K562 (cell line): ENCODE data around the gene TTC39A. TPM values are rescaled to one million over a fixed set of nuclear protein-coding genes. Genes with fewer than 3 reads are reported as not detected.

ENCODE experiments used
- ATAC-seq: fragments of 200-7000 bp; cut with Tn5 transposase; 3 replicates; pipeline ENCODE4 v1.9.1; 2020; ENCODE audit warnings: moderate library complexity
- BruUV-seq: library from RNA; stranded (reverse); fragments of 400-500 nt; replicated peaks from 2 replicates; lab custom pipeline; 2021; lab: Mats Ljungman, UMichigan
- CTCF ChIA-PET: fragments of 300-600 bp; formaldehyde crosslinking; extraction: SDS; loops from one replicate; lab custom pipeline; 2021; ENCODE audit warnings: low intra/inter-chr PET ratio; lab: Yijun Ruan, JAX
- POLR2A ChIA-PET: fragments of 300-600, 350-650 bp; sonication (Branson Sonifier 250); formaldehyde crosslinking; extraction: SDS; loops from one replicate; lab custom pipeline; 2021; ENCODE audit warnings: antibody characterized with exemption, inconsistent platforms; lab: Yijun Ruan, JAX
- DNase-seq, 4 experiments: peaks; one replicate each; pipeline versions ENCODE4 v3.0.0 to v3.0.0-alpha.2; 2011 to 2018; ENCODE audit warnings: low spot score in 3 of 4, mixed read lengths in 3 of 4; ENCODE audit errors: extremely low read depth in 1 of 4
- FAIRE-seq: peaks from 2 replicates; lab custom pipeline; 2011; peaks lifted over from hg19 to GRCh38; lab: Jason Lieb, UNC
- H2AFZ ChIP-seq: 2 replicates; pipeline ENCODE4 v1.6.0; 2011; ENCODE audit warnings: low read depth, low read length, control low read depth, inconsistent platforms
- H3K27ac ChIP-seq: fragments of 200-600 bp; 3 replicates; pipeline ENCODE4 v1.8.0; 2011; ENCODE audit warnings: low read depth, mild to moderate bottlenecking, control low read depth, inconsistent platforms, low read length, moderate library complexity, mixed read lengths; ENCODE audit errors: extremely low read depth
- H3K27me3 ChIP-seq, 2 experiments: fragments of 300-600 bp in 1 of 2; 2 replicates in 1 of 2; 3 replicates in 1 of 2; pipeline versions ENCODE4 v1.6.0 to v1.8.0; 2011; ENCODE audit warnings: inconsistent platforms in 2 of 2, low read length in 2 of 2, mild to moderate bottlenecking in 1 of 2, mixed read lengths in 1 of 2, moderate library complexity in 1 of 2; ENCODE audit not compliant: control insufficient read depth in 2 of 2, insufficient read depth in 2 of 2
- H3K36me3 ChIP-seq: fragments of 300-600 bp; 3 replicates; pipeline ENCODE4 v1.8.0; 2011; ENCODE audit warnings: mild to moderate bottlenecking, low read length, inconsistent platforms; ENCODE audit not compliant: control insufficient read depth, insufficient read depth
- H3K4me1 ChIP-seq, 2 experiments: fragments of 200-600 bp in 1 of 2; replicated peaks in 1 of 2; 2 replicates in 1 of 2; 3 replicates in 1 of 2; pipeline versions ENCODE4 v1.5.1 to v1.8.0; 2011; ENCODE audit warnings: inconsistent platforms in 2 of 2, low read length in 2 of 2, mild to moderate bottlenecking in 1 of 2, mixed read lengths in 1 of 2, moderate library complexity in 1 of 2; ENCODE audit not compliant: control insufficient read depth in 2 of 2, insufficient read depth in 2 of 2
- H3K4me2 ChIP-seq: 2 replicates; pipeline ENCODE4 v1.6.1; 2011; ENCODE audit warnings: low read length, control low read depth, inconsistent platforms, mixed read lengths; ENCODE audit not compliant: insufficient read depth
- H3K4me3 ChIP-seq: fragments of 200-600 bp; sonication (generic), shearing (Covaris generic); 2 replicates; pipeline ENCODE4 v1.5.1; 2016; ENCODE audit warnings: control low read depth, inconsistent platforms
- H3K79me2 ChIP-seq: fragments of 200-600 bp; 3 replicates; pipeline ENCODE4 v1.8.0; 2011; ENCODE audit warnings: low read length, inconsistent platforms; ENCODE audit not compliant: control insufficient read depth, insufficient read depth
- H3K9ac ChIP-seq, 2 experiments: 2 replicates each; pipeline versions ENCODE4 v1.6.0 to v1.6.1; 2011; ENCODE audit warnings: low read depth in 2 of 2, low read length in 2 of 2, control low read depth in 1 of 2, inconsistent platforms in 1 of 2, mild to moderate bottlenecking in 1 of 2, mixed read lengths in 1 of 2; ENCODE audit not compliant: insufficient read depth in 1 of 2
- H3K9me1 ChIP-seq: one replicate; pipeline ENCODE4 v1.6.0; 2011; ENCODE audit warnings: inconsistent platforms, mild to moderate bottlenecking, low read length, moderate library complexity; ENCODE audit not compliant: control insufficient read depth, insufficient read depth
- H3K9me3 ChIP-seq: replicated peaks from 2 replicates; pipeline ENCODE4 v1.5.1; 2011; ENCODE audit warnings: low read depth, low read length, inconsistent platforms; ENCODE audit not compliant: control insufficient read depth, insufficient read depth
- H4K20me1 ChIP-seq: replicated peaks from 2 replicates; pipeline ENCODE4 v1.6.1; 2011; ENCODE audit warnings: low read length, inconsistent platforms, mixed read lengths; ENCODE audit not compliant: control insufficient read depth, insufficient read depth
- ARID1B ChIP-seq: fragments of 450-650 bp; IDR thresholded peaks from 2 replicates; pipeline ENCODE4 v1.6.1; 2016; ENCODE audit warnings: antibody characterized with exemption, mild to moderate bottlenecking, inconsistent platforms
- C11orf30 ChIP-seq: fragments of 450-650 bp; IDR thresholded peaks from 2 replicates; pipeline ENCODE4 v1.6.1; 2016; ENCODE audit warnings: low read depth, mild to moderate bottlenecking
- CBFA2T2 ChIP-seq: fragments of 450-650 bp; conservative IDR thresholded peaks from 2 replicates; pipeline ENCODE4 v1.6.1; 2017; ENCODE audit warnings: mild to moderate bottlenecking
- CC2D1A ChIP-seq: fragments of 450-650 bp; IDR thresholded peaks from 2 replicates; pipeline ENCODE4 v1.6.1; 2017; ENCODE audit warnings: mild to moderate bottlenecking
- CEBPG ChIP-seq, 3 experiments: fragments of 200-800 bp in 1 of 3; sonication (Bioruptor generic) in 1 of 3; sonication (generic) in 1 of 3; formaldehyde crosslinking in 1 of 3; IDR thresholded peaks in 2 of 3; conservative IDR thresholded peaks in 1 of 3; 2 replicates each; pipeline versions ENCODE4 v1.6.1 to v1.8.0; 2016 to 2022; ENCODE audit warnings: missing compliant biosample characterization in 2 of 3, missing genetic modification characterization in 2 of 3, mild to moderate bottlenecking in 1 of 3, missing genetic modification reagents in 1 of 3
- MAX ChIP-seq: sonication (generic); formaldehyde crosslinking; IDR thresholded peaks from 2 replicates; pipeline ENCODE4 v1.9.0; 2022; ENCODE audit warnings: mild to moderate bottlenecking, missing genetic modification reagents
- MEIS2 ChIP-seq: fragments of 450-650 bp; IDR thresholded peaks from 2 replicates; pipeline ENCODE4 v1.6.1; 2014; ENCODE audit warnings: mild to moderate bottlenecking; ENCODE audit not compliant: partially characterized antibody
- NFIC ChIP-seq: fragments of 450-650 bp; IDR thresholded peaks from 2 replicates; pipeline ENCODE4 v1.6.1; 2017; ENCODE audit warnings: mild to moderate bottlenecking, inconsistent platforms
- OTX1 ChIP-seq: fragments of 450-650 bp; formaldehyde crosslinking; IDR thresholded peaks from 2 replicates; pipeline ENCODE4 v1.4.0; 2022; ENCODE audit warnings: mild to moderate bottlenecking
- SMARCA5 ChIP-seq: fragments of 450-650 bp; IDR thresholded peaks from 2 replicates; pipeline ENCODE4 v1.6.1; 2016
- TAL1 ChIP-seq: fragments of 450-650 bp; IDR thresholded peaks from 2 replicates; pipeline ENCODE4 v1.6.1; 2016; ENCODE audit warnings: mild to moderate bottlenecking
- TSC22D4 ChIP-seq: fragments of 450-650 bp; IDR thresholded peaks from 2 replicates; pipeline ENCODE4 v1.6.1; 2016; ENCODE audit warnings: missing genetic modification characterization, missing biosample characterization, control low read depth
- USF1 ChIP-seq: sonication (generic); formaldehyde crosslinking; IDR thresholded peaks from 2 replicates; pipeline ENCODE4 v1.9.0; 2022; ENCODE audit warnings: mild to moderate bottlenecking, missing genetic modification reagents
- ZNF512 ChIP-seq: IDR thresholded peaks from 2 replicates; pipeline ENCODE4 v1.6.1; 2016; ENCODE audit warnings: missing genetic modification characterization, missing compliant biosample characterization
- WGBS: fragments of 100-300 bp; shearing (Covaris generic); methylation state at CpG from one replicate; pipeline ENCODE4 v1.1.6; 2016; ENCODE audit warnings: low coverage, mixed read lengths; ENCODE audit not compliant: insufficient coverage; ENCODE audit errors: missing lambda C conversion rate; 5-methylcytosine and 5-hydroxymethylcytosine counted together
- in situ Hi-C: fragments of 300-500 bp; cut with MboI; formaldehyde crosslinking; loops from 4 replicates; pipeline ENCODE4 v1.15.0; 2018; ENCODE audit warnings: inconsistent platforms, mixed read lengths
- intact Hi-C: fragments of 100-400 bp; cut with micrococcal nuclease; formaldehyde crosslinking; loops from 2 replicates; pipeline ENCODE4 v1.14.2; 2022
- polyA plus RNA-seq, 8 experiments: library from polyadenylated mRNA; depleted of rRNA in 4 of 8; stranded (reverse) in 5 of 8; unstranded in 3 of 8; fragments of >200 nt; fragmentation: Nextera tagmentation in 2 of 8; fragmentation: Illumina TruSeq in 1 of 8; extraction: Ambion mirVana in 2 of 8; extraction: Trizol in 1 of 8; gene quantifications; 2 replicates each; pipeline versions ENCODE4 v1.2.1 to v1.2.3, GENCODE V29; 2011 to 2014; ENCODE audit warnings: inconsistent platforms in 1 of 8, missing spikeins in 1 of 8
- total RNA-seq, 7 experiments: library from RNA; depleted of rRNA in 6 of 7; stranded (reverse); fragments of >200 nt in 6 of 7; fragmentation: Illumina TruSeq in 2 of 7; extraction: Trizol in 2 of 7; gene quantifications; 2 replicates each; pipeline versions ENCODE4 v1.2.1 to v1.2.3, GENCODE V29; 2011 to 2021; ENCODE audit warnings: low replicate concordance in 1 of 7
- TF ChIP-seq, protein P1 (sequence below): fragments of 200-800 bp; sonication (Bioruptor generic); IDR thresholded peaks from 2 replicates; pipeline ENCODE4 v1.6.1; 2017; ENCODE audit warnings: missing genetic modification characterization, missing compliant biosample characterization
- TF ChIP-seq, protein P2 (sequence below): fragments of 450-650 bp; formaldehyde crosslinking; conservative IDR thresholded peaks from 2 replicates; pipeline ENCODE4 v1.4.0; 2022; ENCODE audit warnings: mild to moderate bottlenecking, missing genetic modification characterization

Gene TTC39A
- total and polyA plus RNA-seq, 9 of the 15 experiments (the other 6 are each of a cell fraction or from before 2014, with no cell fraction given) = 0.18 to 0.82 (median 0.35) TPM

- peaks cover 7% of the 10 kb centered on the region; the same call in 1 of the 3 replicates for H3K36me3 ChIP-seq
- no peaks in the 10 kb centered on the region for H3K79me2 ChIP-seq
- peak overlapping the region in 1 of 2 experiments; percentile 32; a peak in 1 of 4 replicates for H3K9ac ChIP-seq
- in situ Hi-C loops (no loop called here), intact Hi-C loops (loop anchor here (5.0 to 10.0 kb wide), 2 partner anchors 63 to 916 kb away; no protein-coding TSS in a partner anchor)
- DNase-seq (peak in 1 of 4 experiments; percentile 64), ATAC-seq (peak; percentile 10; the same call in 1 of the 3 replicates), FAIRE-seq (peak; percentile 51)
- ChIA-PET CTCF (no interaction called here), POLR2A (interaction anchor here (0.5 to 1.8 kb wide), 9 partner anchors 10 to 303 kb away, joined by 3 to 8 read pairs (median 3); no protein-coding TSS in a partner anchor)
- WGBS = 19% methylated on average over 4 of the region's 4 CpGs
- H3K27me3 ChIP-seq = no peaks in the 10 kb centered on the region
- no peak overlapping the region for H3K27ac ChIP-seq
- no peak overlapping the region for H3K4me3 ChIP-seq
- peaks cover 2% of the 10 kb centered on the region for H3K9me1 ChIP-seq
- no peaks in the 10 kb centered on the region; the same call in 1 of the 2 replicates for H4K20me1 ChIP-seq
- H3K4me1 ChIP-seq = peaks cover 19 to 27% of the 10 kb centered on the region in 2 experiments; a peak in 4 of 5 replicates
- H3K4me2 ChIP-seq = peak overlapping the region; percentile 2; the same call in 1 of the 2 replicates
- no TSS peak for BruUV-seq
- no peaks in the 10 kb centered on the region for H3K9me3 ChIP-seq
- H2AFZ ChIP-seq = no peak overlapping the region
- TF ChIP-seq MEIS2 = peak; percentile 23
- 0 out of 2 replicates have a peak, but pooled peaks have one; percentile 27 for TF ChIP-seq SMARCA5
- TF ChIP-seq C11orf30 = no peak
- TF ChIP-seq, protein P1, sequence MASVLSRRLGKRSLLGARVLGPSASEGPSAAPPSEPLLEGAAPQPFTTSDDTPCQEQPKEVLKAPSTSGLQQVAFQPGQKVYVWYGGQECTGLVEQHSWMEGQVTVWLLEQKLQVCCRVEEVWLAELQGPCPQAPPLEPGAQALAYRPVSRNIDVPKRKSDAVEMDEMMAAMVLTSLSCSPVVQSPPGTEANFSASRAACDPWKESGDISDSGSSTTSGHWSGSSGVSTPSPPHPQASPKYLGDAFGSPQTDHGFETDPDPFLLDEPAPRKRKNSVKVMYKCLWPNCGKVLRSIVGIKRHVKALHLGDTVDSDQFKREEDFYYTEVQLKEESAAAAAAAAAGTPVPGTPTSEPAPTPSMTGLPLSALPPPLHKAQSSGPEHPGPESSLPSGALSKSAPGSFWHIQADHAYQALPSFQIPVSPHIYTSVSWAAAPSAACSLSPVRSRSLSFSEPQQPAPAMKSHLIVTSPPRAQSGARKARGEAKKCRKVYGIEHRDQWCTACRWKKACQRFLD (CRISPR knock-in tag) = 0 out of 2 replicates have a peak, but pooled peaks have one; percentile 36
- TF ChIP-seq OTX1 (CRISPR knock-in tag) = 0 out of 2 replicates have a peak, but pooled peaks have one; percentile 16
- peak; percentile 92 for TF ChIP-seq ZNF512 (tag)
- peak; percentile 13; the same call in 1 of the 2 replicates for TF ChIP-seq NFIC
- peak; percentile 44; the same call in 1 of the 2 replicates for TF ChIP-seq CEBPG (CRISPR knock-in tag; IDR thresholded peaks at IDR 0.05)
- peak in 1 of 2 experiments; percentile 32; a peak in 1 of 4 replicates for TF ChIP-seq CEBPG (tag; conservative IDR thresholded peaks at IDR 0.05 in 1 of 2, IDR thresholded peaks at IDR 0.05 in 1 of 2)
- peak; percentile 66 for TF ChIP-seq ARID1B
- TF ChIP-seq CC2D1A = no peak
- TF ChIP-seq TSC22D4 (tag) = no peak
- TF ChIP-seq USF1 (CRISPR knock-in tag) = 0 out of 2 replicates have a peak, but pooled peaks have one; percentile 8
- peak; percentile 68 for TF ChIP-seq MAX (CRISPR knock-in tag)
- TF ChIP-seq, protein P2, sequence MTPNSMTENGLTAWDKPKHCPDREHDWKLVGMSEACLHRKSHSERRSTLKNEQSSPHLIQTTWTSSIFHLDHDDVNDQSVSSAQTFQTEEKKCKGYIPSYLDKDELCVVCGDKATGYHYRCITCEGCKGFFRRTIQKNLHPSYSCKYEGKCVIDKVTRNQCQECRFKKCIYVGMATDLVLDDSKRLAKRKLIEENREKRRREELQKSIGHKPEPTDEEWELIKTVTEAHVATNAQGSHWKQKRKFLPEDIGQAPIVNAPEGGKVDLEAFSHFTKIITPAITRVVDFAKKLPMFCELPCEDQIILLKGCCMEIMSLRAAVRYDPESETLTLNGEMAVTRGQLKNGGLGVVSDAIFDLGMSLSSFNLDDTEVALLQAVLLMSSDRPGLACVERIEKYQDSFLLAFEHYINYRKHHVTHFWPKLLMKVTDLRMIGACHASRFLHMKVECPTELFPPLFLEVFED = 0 out of 2 replicates have a peak, but pooled peaks have one; percentile 21
- peak; percentile 55 for TF ChIP-seq TAL1
- peak; percentile 54 for TF ChIP-seq CBFA2T2
Measured at GRCh38 chr1:51280321-51280978, 49.9 kb downstream of the TTC39A start.
